K562 (cell line): Measurements from ENCODE around the gene NAA38. TPM values are rescaled to one million over a fixed set of nuclear protein-coding genes. Genes with fewer than 3 reads are reported as not detected.

ENCODE experiments used
- CREB1 ChIP-seq, 2 experiments: sonication (generic) in 1 of 2; formaldehyde crosslinking in 1 of 2; IDR thresholded peaks; 2 replicates each; pipeline versions ENCODE4 v1.6.1 to v1.8.0; 2012 to 2022; ENCODE audit warnings: inconsistent platforms in 1 of 2, mild to moderate bottlenecking in 1 of 2, missing genetic modification reagents in 1 of 2, moderate library complexity in 1 of 2
- GABPB1 ChIP-seq: sonication (generic); formaldehyde crosslinking; IDR thresholded peaks from 2 replicates; pipeline ENCODE4 v1.8.0; 2022; ENCODE audit warnings: mild to moderate bottlenecking, missing genetic modification reagents
- HDAC3 ChIP-seq: fragments of 450-650 bp; IDR thresholded peaks from 2 replicates; pipeline ENCODE4 v1.6.1; 2018; ENCODE audit warnings: borderline replicate concordance, mild to moderate bottlenecking, moderate library complexity; ENCODE audit not compliant: partially characterized antibody
- KLF13 ChIP-seq: fragments of 450-650 bp; IDR thresholded peaks from 2 replicates; pipeline ENCODE4 v1.6.1; 2016; ENCODE audit warnings: missing genetic modification characterization, low read depth, mild to moderate bottlenecking, missing compliant biosample characterization, moderate library complexity, borderline replicate concordance
- PBX2 ChIP-seq, 2 experiments: IDR thresholded peaks in 1 of 2; conservative IDR thresholded peaks in 1 of 2; 2 replicates each; pipeline ENCODE4 v1.6.1; 2016; ENCODE audit warnings: low read depth in 2 of 2, mild to moderate bottlenecking in 1 of 2, missing compliant biosample characterization in 1 of 2, missing genetic modification characterization in 1 of 2, moderate library complexity in 1 of 2
- U2AF2 ChIP-seq: fragments of 200-400 bp; formaldehyde crosslinking; optimal IDR thresholded peaks from 2 replicates; pipeline ENCODE3; 2017; ENCODE audit warnings: low read depth, mild to moderate bottlenecking, low read length
- ZBTB17 ChIP-seq: fragments of 450-650 bp; formaldehyde crosslinking; IDR thresholded peaks from 2 replicates; pipeline ENCODE4 v1.4.0; 2020; ENCODE audit warnings: mild to moderate bottlenecking
- ZBTB34 ChIP-seq: fragments of 250-450 bp; sonication (Bioruptor Pico); IDR thresholded peaks from 2 replicates; pipeline ENCODE4 v1.8.0; 2021; ENCODE audit warnings: mild to moderate bottlenecking, moderate library complexity
- ZNF224 ChIP-seq: sonication (generic); formaldehyde crosslinking; IDR thresholded peaks from 2 replicates; pipeline ENCODE4 v1.8.0; 2022; ENCODE audit warnings: mild to moderate bottlenecking, missing genetic modification reagents
- polyA plus RNA-seq, 8 experiments: library from polyadenylated mRNA; depleted of rRNA in 4 of 8; stranded (reverse) in 5 of 8; unstranded in 3 of 8; fragments of >200 nt; fragmentation: Nextera tagmentation in 2 of 8; fragmentation: Illumina TruSeq in 1 of 8; extraction: Ambion mirVana in 2 of 8; extraction: Trizol in 1 of 8; gene quantifications; 2 replicates each; pipeline versions ENCODE4 v1.2.1 to v1.2.3, GENCODE V29; 2011 to 2014; ENCODE audit warnings: inconsistent platforms in 1 of 8, missing spikeins in 1 of 8
- total RNA-seq, 7 experiments: library from RNA; depleted of rRNA in 6 of 7; stranded (reverse); fragments of >200 nt in 6 of 7; fragmentation: Illumina TruSeq in 2 of 7; extraction: Trizol in 2 of 7; gene quantifications; 2 replicates each; pipeline versions ENCODE4 v1.2.1 to v1.2.3, GENCODE V29; 2011 to 2021; ENCODE audit warnings: low replicate concordance in 1 of 7
- TF ChIP-seq, protein P1 (sequence below): fragments of 200-800 bp; sonication (Bioruptor generic); IDR thresholded peaks from 2 replicates; pipeline ENCODE4 v1.6.1; 2016; ENCODE audit warnings: missing genetic modification characterization, missing compliant biosample characterization
- TF ChIP-seq, protein P2 (sequence below): sonication (generic); formaldehyde crosslinking; IDR thresholded peaks from 2 replicates; pipeline ENCODE4 v1.8.0; 2022; ENCODE audit warnings: mild to moderate bottlenecking, missing genetic modification reagents
- TF ChIP-seq, protein P3 (sequence below): sonication (generic); formaldehyde crosslinking; IDR thresholded peaks from 2 replicates; pipeline ENCODE4 v1.8.1; 2023; ENCODE audit warnings: mild to moderate bottlenecking, missing genetic modification reagents

NAA38 gene
- total and polyA plus RNA-seq, 9 of the 15 experiments (the other 6 are each of a cell fraction or from before 2014, with no cell fraction given): 16.4 to 99.8 (median 57.3) TPM

DNA sequence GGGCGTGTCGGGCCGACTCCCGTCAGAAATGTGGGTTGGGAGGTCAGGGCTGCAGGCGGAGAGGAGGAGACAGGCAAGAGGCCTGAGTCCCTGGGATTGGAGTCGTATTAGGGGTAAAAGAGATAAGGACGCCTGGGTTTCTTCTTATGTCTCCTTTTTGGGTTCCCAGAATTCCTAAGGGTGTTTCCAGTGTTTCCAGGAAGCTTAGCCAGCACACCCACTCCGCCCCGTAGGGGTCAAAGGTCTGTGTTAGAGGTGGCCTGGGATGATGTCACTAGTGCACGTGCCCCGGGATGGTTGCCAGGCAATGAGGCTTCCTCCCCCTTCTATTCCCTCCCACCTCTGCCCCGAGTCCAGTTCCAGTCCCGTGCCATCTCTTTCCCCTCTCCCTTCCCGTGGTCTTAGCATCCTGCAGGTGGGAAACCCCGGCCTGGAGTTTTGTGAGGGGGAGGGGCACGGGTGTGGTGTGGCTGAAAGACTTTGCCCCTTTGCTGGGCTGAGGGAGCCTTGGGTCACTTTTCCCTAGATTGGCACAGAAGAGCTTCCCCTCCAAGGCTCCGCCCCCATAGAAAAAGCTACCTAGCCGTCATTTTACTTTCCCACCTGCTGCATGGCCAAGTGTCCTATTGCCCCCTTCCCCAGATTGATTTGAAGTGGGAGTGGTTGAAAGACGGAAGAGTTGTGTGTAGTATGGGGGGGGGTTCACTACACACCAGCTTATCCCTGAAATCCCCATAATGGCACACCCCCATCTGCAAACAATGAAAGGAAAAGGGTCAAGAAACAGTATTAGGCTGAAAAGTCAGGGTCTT is 20.6 kb downstream of the NAA38 start (continued):
- TF ChIP-seq, protein P1, sequence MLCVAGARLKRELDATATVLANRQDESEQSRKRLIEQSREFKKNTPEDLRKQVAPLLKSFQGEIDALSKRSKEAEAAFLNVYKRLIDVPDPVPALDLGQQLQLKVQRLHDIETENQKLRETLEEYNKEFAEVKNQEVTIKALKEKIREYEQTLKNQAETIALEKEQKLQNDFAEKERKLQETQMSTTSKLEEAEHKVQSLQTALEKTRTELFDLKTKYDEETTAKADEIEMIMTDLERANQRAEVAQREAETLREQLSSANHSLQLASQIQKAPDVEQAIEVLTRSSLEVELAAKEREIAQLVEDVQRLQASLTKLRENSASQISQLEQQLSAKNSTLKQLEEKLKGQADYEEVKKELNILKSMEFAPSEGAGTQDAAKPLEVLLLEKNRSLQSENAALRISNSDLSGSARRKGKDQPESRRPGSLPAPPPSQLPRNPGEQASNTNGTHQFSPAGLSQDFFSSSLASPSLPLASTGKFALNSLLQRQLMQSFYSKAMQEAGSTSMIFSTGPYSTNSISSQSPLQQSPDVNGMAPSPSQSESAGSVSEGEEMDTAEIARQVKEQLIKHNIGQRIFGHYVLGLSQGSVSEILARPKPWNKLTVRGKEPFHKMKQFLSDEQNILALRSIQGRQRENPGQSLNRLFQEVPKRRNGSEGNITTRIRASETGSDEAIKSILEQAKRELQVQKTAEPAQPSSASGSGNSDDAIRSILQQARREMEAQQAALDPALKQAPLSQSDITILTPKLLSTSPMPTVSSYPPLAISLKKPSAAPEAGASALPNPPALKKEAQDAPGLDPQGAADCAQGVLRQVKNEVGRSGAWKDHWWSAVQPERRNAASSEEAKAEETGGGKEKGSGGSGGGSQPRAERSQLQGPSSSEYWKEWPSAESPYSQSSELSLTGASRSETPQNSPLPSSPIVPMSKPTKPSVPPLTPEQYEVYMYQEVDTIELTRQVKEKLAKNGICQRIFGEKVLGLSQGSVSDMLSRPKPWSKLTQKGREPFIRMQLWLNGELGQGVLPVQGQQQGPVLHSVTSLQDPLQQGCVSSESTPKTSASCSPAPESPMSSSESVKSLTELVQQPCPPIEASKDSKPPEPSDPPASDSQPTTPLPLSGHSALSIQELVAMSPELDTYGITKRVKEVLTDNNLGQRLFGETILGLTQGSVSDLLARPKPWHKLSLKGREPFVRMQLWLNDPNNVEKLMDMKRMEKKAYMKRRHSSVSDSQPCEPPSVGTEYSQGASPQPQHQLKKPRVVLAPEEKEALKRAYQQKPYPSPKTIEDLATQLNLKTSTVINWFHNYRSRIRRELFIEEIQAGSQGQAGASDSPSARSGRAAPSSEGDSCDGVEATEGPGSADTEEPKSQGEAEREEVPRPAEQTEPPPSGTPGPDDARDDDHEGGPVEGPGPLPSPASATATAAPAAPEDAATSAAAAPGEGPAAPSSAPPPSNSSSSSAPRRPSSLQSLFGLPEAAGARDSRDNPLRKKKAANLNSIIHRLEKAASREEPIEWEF (CRISPR knock-in tag): no peak
- no peak for TF ChIP-seq ZBTB17
- TF ChIP-seq CREB1 (IDR thresholded peaks at IDR 0.05): peak; percentile 60
- TF ChIP-seq CREB1 (CRISPR knock-in tag; IDR thresholded peaks at IDR 0.05): peak; percentile 66; the same call in 1 of the 2 replicates
- no peak for TF ChIP-seq ZBTB34
- peak; percentile 92 for TF ChIP-seq HDAC3
- TF ChIP-seq PBX2 (CRISPR knock-in tag; IDR thresholded peaks at IDR 0.05; ENCODE audit: low read depth): no peak
- no peak; the same call in 1 of the 2 replicates for TF ChIP-seq PBX2 (tag; conservative IDR thresholded peaks at IDR 0.05; ENCODE audit: low read depth)
- TF ChIP-seq, protein P2, sequence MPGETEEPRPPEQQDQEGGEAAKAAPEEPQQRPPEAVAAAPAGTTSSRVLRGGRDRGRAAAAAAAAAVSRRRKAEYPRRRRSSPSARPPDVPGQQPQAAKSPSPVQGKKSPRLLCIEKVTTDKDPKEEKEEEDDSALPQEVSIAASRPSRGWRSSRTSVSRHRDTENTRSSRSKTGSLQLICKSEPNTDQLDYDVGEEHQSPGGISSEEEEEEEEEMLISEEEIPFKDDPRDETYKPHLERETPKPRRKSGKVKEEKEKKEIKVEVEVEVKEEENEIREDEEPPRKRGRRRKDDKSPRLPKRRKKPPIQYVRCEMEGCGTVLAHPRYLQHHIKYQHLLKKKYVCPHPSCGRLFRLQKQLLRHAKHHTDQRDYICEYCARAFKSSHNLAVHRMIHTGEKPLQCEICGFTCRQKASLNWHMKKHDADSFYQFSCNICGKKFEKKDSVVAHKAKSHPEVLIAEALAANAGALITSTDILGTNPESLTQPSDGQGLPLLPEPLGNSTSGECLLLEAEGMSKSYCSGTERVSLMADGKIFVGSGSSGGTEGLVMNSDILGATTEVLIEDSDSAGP (CRISPR knock-in tag): peak; percentile 84
- TF ChIP-seq, protein P3, sequence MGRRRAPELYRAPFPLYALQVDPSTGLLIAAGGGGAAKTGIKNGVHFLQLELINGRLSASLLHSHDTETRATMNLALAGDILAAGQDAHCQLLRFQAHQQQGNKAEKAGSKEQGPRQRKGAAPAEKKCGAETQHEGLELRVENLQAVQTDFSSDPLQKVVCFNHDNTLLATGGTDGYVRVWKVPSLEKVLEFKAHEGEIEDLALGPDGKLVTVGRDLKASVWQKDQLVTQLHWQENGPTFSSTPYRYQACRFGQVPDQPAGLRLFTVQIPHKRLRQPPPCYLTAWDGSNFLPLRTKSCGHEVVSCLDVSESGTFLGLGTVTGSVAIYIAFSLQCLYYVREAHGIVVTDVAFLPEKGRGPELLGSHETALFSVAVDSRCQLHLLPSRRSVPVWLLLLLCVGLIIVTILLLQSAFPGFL (CRISPR knock-in tag): 0 out of 2 replicates have a peak, but pooled peaks have one; percentile 61
- no peak for TF ChIP-seq U2AF2
- no peak for TF ChIP-seq ZNF224 (CRISPR knock-in tag)
- TF ChIP-seq KLF13 (tag): peak; percentile 84
- TF ChIP-seq GABPB1: peak; percentile 55; the same call in 1 of the 2 replicates
